ENCODE measurements around the gene KCNIP3. TPM values are rescaled to one million over a fixed set of nuclear protein-coding genes. Genes with fewer than 3 reads are reported as not detected.

KCNIP3 gene
- total and polyA plus RNA-seq, 4 experiments from 2014 or later: not detected

- Mint-ChIP-seq H3K27ac (peak overlapping the region in 1 of 7 donors; percentile 34), H3K4me3 (no peak overlapping the region), H3K9me3 (peaks cover 0 to 2% (median 0%) of the 10 kb centered on the region in 8 donors), H3K4me1 (peaks cover 0 to 5% (median 0%) of the 10 kb centered on the region in 4 donors), H3K27me3 (no peaks in the 10 kb centered on the region), H3K36me3 (no peaks in the 10 kb centered on the region)
- Histone ChIP-seq H3K36me3 (ENCODE audit: insufficient read depth, low read length) (no peaks in the 10 kb centered on the region), H3K27ac (ENCODE audit: low read depth, low read length) (no peak overlapping the region), H3K4me1 (ENCODE audit: insufficient read depth, low read length) (no peaks in the 10 kb centered on the region), H3K9me3 (ENCODE audit: control insufficient read depth in 1 of 2, low read length in 2 of 2) (no peaks in the 10 kb centered on the region), H3K4me3 (ENCODE audit: low read length in 2 of 2) (no peak overlapping the region), H3K27me3 (ENCODE audit: insufficient read depth, low read length) (no peaks in the 10 kb centered on the region)
- ChIA-PET POLR2A (ENCODE audit: partially characterized antibody) (no interaction called here), CTCF (ENCODE audit: partially characterized antibody) (no interaction called here)
- intact Hi-C loops (cut with micrococcal nuclease): no loop called here
- DNase-seq: no peak
Measured at GRCh38 chr2:95329891-95330793, 33.0 kb downstream of the KCNIP3 start.

- H3K9me3 ChIP-seq (ENCODE audit: control insufficient read depth in 1 of 2, low read length in 2 of 2): no peaks in the 10 kb centered on the region
- peaks cover 0 to under 1% (median 0%) of the 10 kb centered on the region in 4 donors for H3K4me1 Mint-ChIP-seq
- no peak overlapping the region for H3K4me3 ChIP-seq (ENCODE audit: low read length in 2 of 2)
- H3K27me3 Mint-ChIP-seq: no peaks in the 10 kb centered on the region
- no peaks in the 10 kb centered on the region for H3K4me1 ChIP-seq (ENCODE audit: insufficient read depth, low read length)
- no peaks in the 10 kb centered on the region for H3K27me3 ChIP-seq (ENCODE audit: insufficient read depth, low read length)
- peaks cover 0 to 3% (median 0%) of the 10 kb centered on the region in 8 donors for H3K9me3 Mint-ChIP-seq
- H3K27ac Mint-ChIP-seq: no peak overlapping the region
- no peak overlapping the region for H3K4me3 Mint-ChIP-seq
- intact Hi-C loops (cut with micrococcal nuclease): no loop called here
- no peak for DNase-seq
- ChIA-PET CTCF (ENCODE audit: partially characterized antibody) (interaction anchor here (1.0 kb wide), 1 partner anchor 15 kb away, joined by 3 read pairs; no protein-coding TSS in a partner anchor), POLR2A (ENCODE audit: partially characterized antibody) (no interaction called here)
- no peak overlapping the region for H3K27ac ChIP-seq (ENCODE audit: low read depth, low read length)
- no peaks in the 10 kb centered on the region for H3K36me3 Mint-ChIP-seq
- H3K36me3 ChIP-seq (ENCODE audit: insufficient read depth, low read length): no peaks in the 10 kb centered on the region
Measured at GRCh38 chr2:95330794-95331338, 33.7 kb downstream of the KCNIP3 start.

GRCh38 chr2:95331606-95332005 lies 34.5 kb downstream of the KCNIP3 start:
- no peaks in the 10 kb centered on the region for H3K36me3 Mint-ChIP-seq
- no peak overlapping the region for H3K4me3 Mint-ChIP-seq
- ChIA-PET POLR2A (ENCODE audit: partially characterized antibody) (no interaction called here), CTCF (ENCODE audit: partially characterized antibody) (interaction anchor here (1.0 kb wide), 1 partner anchor 14 kb away, joined by 3 read pairs; no protein-coding TSS in a partner anchor)
- no peak overlapping the region for H3K27ac Mint-ChIP-seq
- DNase-seq: no peak
- Histone ChIP-seq H3K9me3 (ENCODE audit: control insufficient read depth in 1 of 2, low read length in 2 of 2) (no peaks in the 10 kb centered on the region), H3K27me3 (ENCODE audit: insufficient read depth, low read length) (no peaks in the 10 kb centered on the region), H3K36me3 (ENCODE audit: insufficient read depth, low read length) (no peaks in the 10 kb centered on the region), H3K4me1 (ENCODE audit: insufficient read depth, low read length) (no peaks in the 10 kb centered on the region), H3K27ac (ENCODE audit: low read depth, low read length) (no peak overlapping the region), H3K4me3 (ENCODE audit: low read length in 2 of 2) (no peak overlapping the region)
- no peaks in the 10 kb centered on the region for H3K4me1 Mint-ChIP-seq
- H3K9me3 Mint-ChIP-seq: peaks cover 0 to 3% (median 0%) of the 10 kb centered on the region in 8 donors
- intact Hi-C loops (cut with micrococcal nuclease): no loop called here
- H3K27me3 Mint-ChIP-seq: no peaks in the 10 kb centered on the region

GRCh38 chr2:95332036-95332435 lies 34.9 kb downstream of the KCNIP3 start:
- Mint-ChIP-seq H3K27me3 (no peaks in the 10 kb centered on the region), H3K4me3 (no peak overlapping the region), H3K9me3 (peaks cover 0 to 3% (median 0%) of the 10 kb centered on the region in 8 donors), H3K36me3 (no peaks in the 10 kb centered on the region), H3K27ac (no peak overlapping the region), H3K4me1 (no peaks in the 10 kb centered on the region)
- H3K27ac ChIP-seq (ENCODE audit: low read depth, low read length): no peak overlapping the region
- H3K27me3 ChIP-seq (ENCODE audit: insufficient read depth, low read length): no peaks in the 10 kb centered on the region
- no peak for DNase-seq
- no peaks in the 10 kb centered on the region for H3K36me3 ChIP-seq (ENCODE audit: insufficient read depth, low read length)
- CTCF ChIA-PET (ENCODE audit: partially characterized antibody): no interaction called here
- POLR2A ChIA-PET (ENCODE audit: partially characterized antibody): no interaction called here
- H3K9me3 ChIP-seq (ENCODE audit: control insufficient read depth in 1 of 2, low read length in 2 of 2): no peaks in the 10 kb centered on the region
- no peak overlapping the region for H3K4me3 ChIP-seq (ENCODE audit: low read length in 2 of 2)
- no peaks in the 10 kb centered on the region for H3K4me1 ChIP-seq (ENCODE audit: insufficient read depth, low read length)
- intact Hi-C loops (cut with micrococcal nuclease): no loop called here

DNA sequence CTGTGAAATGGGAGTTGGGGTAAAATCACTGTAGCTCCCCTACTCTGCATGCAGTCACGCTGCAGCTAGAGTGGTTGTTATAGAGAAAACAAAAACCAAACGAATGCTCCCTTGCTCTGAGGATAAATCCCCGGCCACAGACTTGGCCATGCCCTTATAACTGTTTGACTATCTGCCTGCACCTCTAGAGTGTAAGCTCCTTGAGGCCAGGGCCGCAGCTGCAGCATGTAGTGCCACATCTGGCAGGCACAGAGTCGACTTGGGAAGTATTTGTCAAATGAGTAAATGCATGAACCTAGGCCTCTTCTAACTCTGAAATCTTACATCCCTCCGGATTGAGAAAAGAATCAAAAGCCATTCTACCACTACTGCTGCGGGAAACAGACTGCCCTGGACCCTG lies 35.9 kb downstream of the KCNIP3 start:
- CTCF ChIA-PET (ENCODE audit: partially characterized antibody): interaction anchor here (1.7 kb wide), 1 partner anchor 12 kb away, joined by 5 read pairs; no protein-coding TSS in a partner anchor
- no peaks in the 10 kb centered on the region for H3K4me1 ChIP-seq (ENCODE audit: insufficient read depth, low read length)
- H3K36me3 Mint-ChIP-seq: no peaks in the 10 kb centered on the region
- H3K27ac Mint-ChIP-seq: no peak overlapping the region
- no peak overlapping the region for H3K4me3 ChIP-seq (ENCODE audit: low read length in 2 of 2)
- no peaks in the 10 kb centered on the region for H3K36me3 ChIP-seq (ENCODE audit: insufficient read depth, low read length)
- no peak for DNase-seq
- no peak overlapping the region for H3K27ac ChIP-seq (ENCODE audit: low read depth, low read length)
- H3K4me3 Mint-ChIP-seq: no peak overlapping the region
- H3K9me3 Mint-ChIP-seq: peaks cover 0 to 3% (median 0%) of the 10 kb centered on the region in 8 donors
- POLR2A ChIA-PET (ENCODE audit: partially characterized antibody): no interaction called here
- H3K27me3 Mint-ChIP-seq: peaks cover 0 to 2% of the 10 kb centered on the region in 2 donors
- no peaks in the 10 kb centered on the region for H3K4me1 Mint-ChIP-seq
- H3K9me3 ChIP-seq (ENCODE audit: control insufficient read depth in 1 of 2, low read length in 2 of 2): no peaks in the 10 kb centered on the region
- intact Hi-C loops (cut with micrococcal nuclease): no loop called here
- no peaks in the 10 kb centered on the region for H3K27me3 ChIP-seq (ENCODE audit: insufficient read depth, low read length)

- Histone ChIP-seq H3K9me3 (ENCODE audit: control insufficient read depth in 1 of 2, low read length in 2 of 2) (no peaks in the 10 kb centered on the region), H3K27me3 (ENCODE audit: insufficient read depth, low read length) (no peaks in the 10 kb centered on the region), H3K27ac (ENCODE audit: low read depth, low read length) (no peak overlapping the region), H3K4me3 (ENCODE audit: low read length in 2 of 2) (no peak overlapping the region), H3K36me3 (ENCODE audit: insufficient read depth, low read length) (no peaks in the 10 kb centered on the region), H3K4me1 (ENCODE audit: insufficient read depth, low read length) (no peaks in the 10 kb centered on the region)
- no peaks in the 10 kb centered on the region for H3K4me1 Mint-ChIP-seq
- H3K36me3 Mint-ChIP-seq: no peaks in the 10 kb centered on the region
- H3K27me3 Mint-ChIP-seq: peaks cover 0 to 2% of the 10 kb centered on the region in 2 donors
- H3K27ac Mint-ChIP-seq: no peak overlapping the region
- ChIA-PET CTCF (ENCODE audit: partially characterized antibody) (interaction anchor here (1.7 kb wide), 1 partner anchor 11 kb away, joined by 5 read pairs; no protein-coding TSS in a partner anchor), POLR2A (ENCODE audit: partially characterized antibody) (no interaction called here)
- intact Hi-C loops (cut with micrococcal nuclease): no loop called here
- H3K9me3 Mint-ChIP-seq: peaks cover 0 to 3% (median 0%) of the 10 kb centered on the region in 8 donors
- H3K4me3 Mint-ChIP-seq: no peak overlapping the region
- no peak for DNase-seq
Measured at GRCh38 chr2:95333888-95334338, 36.8 kb downstream of the KCNIP3 start.

GRCh38 chr2:95334916-95335641 lies 37.9 kb downstream of the KCNIP3 start:
- no peak overlapping the region for H3K4me3 ChIP-seq (ENCODE audit: low read length in 2 of 2)
- DNase-seq: no peak
- H3K36me3 ChIP-seq (ENCODE audit: insufficient read depth, low read length): no peaks in the 10 kb centered on the region
- no peaks in the 10 kb centered on the region for H3K4me1 ChIP-seq (ENCODE audit: insufficient read depth, low read length)
- no peak overlapping the region for H3K4me3 Mint-ChIP-seq
- no peaks in the 10 kb centered on the region for H3K36me3 Mint-ChIP-seq
- no peak overlapping the region for H3K27ac ChIP-seq (ENCODE audit: low read depth, low read length)
- peaks cover 0 to 3% (median 0%) of the 10 kb centered on the region in 8 donors for H3K9me3 Mint-ChIP-seq
- no peaks in the 10 kb centered on the region for H3K4me1 Mint-ChIP-seq
- H3K9me3 ChIP-seq (ENCODE audit: control insufficient read depth in 1 of 2, low read length in 2 of 2): no peaks in the 10 kb centered on the region
- intact Hi-C loops (cut with micrococcal nuclease): no loop called here
- ChIA-PET CTCF (ENCODE audit: partially characterized antibody) (interaction anchor here (1.5 kb wide), 1 partner anchor 10 kb away, joined by 4 read pairs; no protein-coding TSS in a partner anchor), POLR2A (ENCODE audit: partially characterized antibody) (no interaction called here)
- no peaks in the 10 kb centered on the region for H3K27me3 ChIP-seq (ENCODE audit: insufficient read depth, low read length)
- H3K27ac Mint-ChIP-seq: no peak overlapping the region
- H3K27me3 Mint-ChIP-seq: peaks cover 2 to 3% of the 10 kb centered on the region in 2 donors

All from CD4-positive, alpha-beta memory T cell (primary cell).